GM19043 (cell line): ENCODE data around the gene C19orf18.
"Not testable (repeated sequence)": the region's sequence is repeated elsewhere in the genome, so short reads cannot be mapped to it uniquely, and the experiment has no call there.

ENCODE experiments used
- ATAC-seq: cut with Tn5 transposase; IDR thresholded peaks from one replicate; pipeline ENCODE4 v1.9.1; 2021; ENCODE audit warnings: low read depth; ENCODE audit not compliant: unreplicated experiment

The C19orf18 gene

GRCh38 chr19:57974434-57974833 lies at the start of gene C19orf18:
Gene C19orf18 (minus strand): TSS chr19:57974534. CDS start chr19:57974432, 102 bp downstream.
- ATAC-seq = no peak

- no peak for ATAC-seq
These were observed 47.9 kb upstream of the C19orf18 start for GRCh38 chr19:58022283-58022660.

DNA sequence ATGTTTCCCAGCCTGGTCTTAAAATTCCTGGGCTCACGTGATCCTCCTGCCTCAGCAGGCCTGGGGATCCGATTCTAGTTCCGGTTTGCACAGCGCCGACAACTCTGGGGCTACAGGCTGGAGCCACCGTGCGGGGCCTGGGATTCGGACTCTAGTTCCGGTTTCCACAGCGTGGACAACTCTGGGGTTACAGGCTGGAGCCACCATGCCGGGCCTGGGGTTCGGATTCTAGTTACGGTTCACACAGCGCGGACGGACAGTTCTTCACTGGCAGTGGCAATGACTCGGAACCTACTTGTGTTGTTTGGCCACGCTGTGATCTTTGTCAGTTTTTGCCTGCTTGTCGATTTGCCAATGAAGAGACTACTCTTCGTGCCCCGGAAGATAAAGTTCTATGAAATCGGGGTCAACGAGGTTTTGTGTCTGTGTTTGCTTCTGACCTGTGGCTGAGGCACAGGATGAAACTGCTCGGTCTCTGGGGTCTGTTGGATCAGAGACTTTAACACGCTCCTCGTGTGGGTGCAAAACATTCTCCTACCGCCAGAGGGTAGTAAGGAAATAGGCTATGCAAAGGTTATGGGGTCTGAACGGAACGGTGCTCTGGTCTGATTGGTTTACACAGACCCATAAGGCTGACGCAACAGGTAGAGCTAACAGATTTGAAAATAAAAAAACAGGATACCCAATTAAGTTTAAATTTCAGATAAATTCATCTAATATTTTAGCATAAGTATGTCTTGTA lies 47.4 kb upstream of the C19orf18 start:
- ATAC-seq = no peak

DNA sequence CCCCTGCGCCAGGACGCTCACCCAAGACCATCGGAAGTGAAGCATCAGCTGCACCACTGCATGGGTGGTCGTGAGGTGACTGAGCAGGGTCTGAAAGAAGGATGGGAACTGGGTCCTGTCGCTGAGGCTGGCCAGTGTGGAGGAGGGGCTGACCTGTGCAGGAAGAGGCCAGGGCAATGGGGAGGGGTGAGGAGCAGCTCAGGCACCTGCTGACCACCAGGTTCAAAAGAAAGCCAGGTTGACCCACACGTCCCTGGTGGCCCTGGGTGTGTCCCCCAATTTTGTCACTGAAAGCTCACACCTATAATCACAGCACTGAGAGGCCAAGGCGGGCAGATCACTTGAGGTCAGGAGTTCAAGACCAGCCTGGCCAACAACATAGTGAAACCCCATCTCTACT lies 45.8 kb upstream of the C19orf18 start:
- no peak for ATAC-seq

GRCh38 chr19:58014141-58014540 lies 39.8 kb upstream of the C19orf18 start:
- ATAC-seq = no peak

DNA sequence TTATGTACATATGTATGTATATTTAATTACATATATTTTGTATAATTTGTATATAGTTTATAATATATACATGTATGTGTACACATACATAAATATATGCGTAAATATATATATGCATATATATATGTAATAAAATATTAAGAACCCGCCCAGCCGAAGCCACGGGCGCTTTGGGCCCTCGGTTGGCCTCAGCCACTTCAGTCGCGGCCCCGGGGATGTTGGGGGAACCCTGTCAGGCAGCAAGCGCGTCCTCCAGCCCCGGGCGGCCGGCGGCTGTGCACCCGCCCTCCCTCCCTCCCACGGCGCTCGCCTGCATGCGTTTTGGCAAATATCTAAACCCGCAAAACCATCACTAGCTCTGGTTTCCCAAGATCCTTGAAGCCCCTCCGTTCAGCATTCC lies 36.2 kb upstream of the C19orf18 start:
- no peak for ATAC-seq

GRCh38 chr19:58009666-58010301 lies 35.5 kb upstream of the C19orf18 start:
- ATAC-seq = no peak

DNA sequence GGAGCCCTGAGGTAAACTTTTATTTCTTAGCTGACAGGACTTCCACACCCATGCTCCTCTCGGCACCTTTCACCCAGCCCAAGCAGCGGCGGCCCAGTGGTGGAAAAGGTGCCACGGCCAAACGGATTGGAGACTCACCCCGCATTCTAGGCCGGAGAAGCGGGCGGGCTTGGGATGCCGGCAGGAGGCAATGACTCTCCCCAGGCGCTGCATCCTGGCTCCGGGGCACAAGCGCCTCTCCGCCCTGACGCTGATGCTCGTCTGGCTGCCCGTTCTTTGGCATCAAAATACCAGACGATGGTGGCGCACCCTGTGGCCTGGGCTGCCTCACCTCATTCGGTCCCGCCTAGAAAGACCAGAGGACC lies 34.9 kb upstream of the C19orf18 start:
- ATAC-seq = no peak

DNA sequence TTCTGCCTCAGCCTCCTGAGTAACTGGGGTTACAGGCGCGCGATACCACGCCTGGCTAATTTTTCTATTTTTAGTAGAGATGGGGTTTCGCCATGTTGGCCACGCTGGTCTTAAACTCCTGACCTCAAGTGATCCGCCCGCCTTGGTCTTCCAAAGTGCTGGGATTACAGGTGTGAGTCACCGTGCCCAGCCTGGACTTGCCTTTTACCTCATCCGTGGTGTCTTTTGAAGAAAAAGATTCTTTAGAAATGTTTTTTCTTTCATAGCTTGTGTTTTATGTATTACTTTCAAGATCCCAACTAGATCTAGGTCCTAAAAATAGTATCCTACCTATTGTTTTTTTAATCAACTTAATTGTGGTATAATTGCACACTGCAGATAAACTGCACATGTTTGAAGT lies 34.5 kb upstream of the C19orf18 start:
- ATAC-seq = not testable (repeated sequence)

DNA sequence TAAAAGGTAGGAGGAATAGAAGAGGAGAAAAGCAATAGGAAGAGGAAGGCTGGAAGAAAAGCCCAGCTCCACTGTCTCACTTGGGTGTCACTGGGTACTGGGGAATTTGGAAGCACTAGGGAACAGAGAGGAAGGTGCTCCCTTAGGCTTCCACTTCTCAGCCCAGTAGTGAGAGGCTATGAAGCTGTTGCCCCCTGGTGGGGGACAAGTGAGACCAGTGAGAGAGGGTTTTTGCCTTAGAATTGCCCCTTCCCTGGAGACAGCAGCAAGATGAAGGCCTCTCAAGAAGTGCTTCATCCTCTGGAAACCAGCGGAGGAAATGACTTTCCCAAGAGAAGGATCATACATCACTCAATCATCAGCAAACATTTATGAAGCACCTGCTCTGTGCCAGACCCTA lies 33.0 kb upstream of the C19orf18 start:
- no peak for ATAC-seq

- ATAC-seq = no peak
These were observed 29.0 kb upstream of the C19orf18 start for GRCh38 chr19:58003174-58003828.

DNA sequence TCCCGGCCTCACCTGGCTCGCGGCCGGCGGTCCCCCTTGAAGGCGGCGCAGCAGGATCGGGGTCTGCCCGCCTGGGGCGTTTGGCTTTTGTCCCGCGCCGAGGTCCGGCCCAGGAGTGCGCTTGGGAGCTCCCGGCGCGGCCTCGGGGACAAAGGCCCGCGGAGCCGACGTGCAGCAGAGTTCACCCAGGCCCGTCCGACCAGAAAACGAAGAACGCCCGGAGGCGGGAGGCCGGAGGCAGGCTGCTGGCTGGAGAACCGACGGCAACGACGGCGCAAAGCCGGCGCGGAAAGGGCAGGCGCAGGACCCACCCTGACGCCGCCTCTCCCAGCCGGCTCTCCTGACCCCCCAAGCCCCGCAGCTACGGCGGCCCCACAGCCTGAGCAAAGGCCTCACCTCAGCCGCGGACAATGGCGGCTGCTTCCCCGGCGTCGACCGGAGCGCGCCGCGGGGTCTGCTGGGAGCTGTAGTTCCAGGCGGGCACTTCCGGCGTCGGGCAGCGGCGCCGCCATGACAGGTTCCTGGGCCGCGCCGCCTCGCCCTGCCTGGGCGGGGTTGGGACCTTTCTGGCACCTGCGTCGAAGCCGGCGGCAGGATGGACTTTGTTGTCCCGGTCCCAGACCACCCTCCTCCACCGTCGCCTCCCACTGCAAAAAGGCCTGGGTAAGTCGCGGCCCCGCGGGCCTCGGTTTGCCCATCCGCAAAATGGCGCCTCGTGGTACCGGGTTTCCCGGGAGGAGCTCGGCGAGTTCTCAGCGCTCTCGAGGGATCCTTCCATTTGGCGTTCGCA lies 28.2 kb upstream of the C19orf18 start, which contains the start of gene ZNF606:
Gene ZNF606 (minus strand): TSS at position 437 of the 790 bp plus-strand sequence. CDS start 1,501 bp downstream, outside the sequence.
- ATAC-seq = peak; percentile 93

GRCh38 chr19:58001895-58002369 lies 27.6 kb upstream of the C19orf18 start:
- no peak for ATAC-seq

- ATAC-seq = no peak
These were observed 26.3 kb upstream of the C19orf18 start for GRCh38 chr19:58000677-58001076.

- ATAC-seq = no peak
These were observed 18.5 kb upstream of the C19orf18 start for GRCh38 chr19:57992841-57993240.

DNA sequence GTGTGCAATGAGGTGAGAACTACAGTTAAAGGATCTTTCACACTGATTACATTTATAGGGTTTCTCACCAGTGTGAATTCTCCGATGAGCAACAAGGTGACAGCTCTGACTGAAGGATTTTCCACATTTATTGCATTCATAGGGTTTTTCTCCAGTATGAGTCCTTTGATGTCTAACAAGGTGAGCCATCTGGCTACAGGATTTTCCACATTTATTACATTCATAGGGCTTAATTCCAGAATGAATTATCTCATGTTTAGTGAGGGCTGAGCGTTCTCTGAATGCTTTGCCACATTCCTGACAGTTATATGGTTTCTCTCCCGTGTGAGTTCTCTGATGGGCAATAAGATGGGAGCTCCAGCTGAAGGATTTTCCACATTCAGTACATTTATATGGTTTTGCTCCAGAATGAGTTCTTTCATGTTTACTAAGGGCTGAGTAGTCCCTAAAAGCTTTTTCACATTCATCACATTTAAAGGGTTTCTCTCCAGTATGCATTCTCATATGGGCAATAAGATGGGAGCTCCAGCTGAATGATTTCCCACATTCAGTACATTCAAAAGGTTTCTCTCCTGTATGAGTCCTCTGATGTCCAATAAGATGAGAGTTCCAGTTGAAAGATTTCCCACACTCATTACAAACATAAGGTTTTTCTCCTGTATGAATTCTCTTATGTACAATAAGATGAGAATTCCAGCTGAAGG lies 4.4 kb upstream of the C19orf18 start:
- no peak for ATAC-seq

DNA sequence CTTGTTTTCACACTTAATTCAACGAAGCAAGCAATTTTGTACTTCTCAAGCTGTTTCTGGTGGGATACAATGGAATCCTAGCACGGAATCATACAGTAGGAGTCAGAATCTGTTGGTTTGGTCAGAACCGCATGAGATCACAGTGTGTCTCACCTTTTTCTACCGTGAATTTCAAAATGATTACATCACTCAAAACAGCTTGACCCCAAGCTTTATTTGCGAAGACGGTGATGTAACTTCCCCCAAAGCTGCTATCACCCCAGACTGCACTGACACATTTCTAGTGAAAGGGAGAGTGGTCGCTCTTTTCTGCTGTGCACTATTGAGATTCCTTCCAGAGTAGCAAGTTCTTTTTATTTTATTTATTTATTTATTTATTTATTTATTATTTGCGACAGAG lies 9.6 kb downstream of the C19orf18 start:
- ATAC-seq = no peak

- ATAC-seq = no peak
These were observed 12.5 kb downstream of the C19orf18 start for GRCh38 chr19:57961785-57962184.

DNA sequence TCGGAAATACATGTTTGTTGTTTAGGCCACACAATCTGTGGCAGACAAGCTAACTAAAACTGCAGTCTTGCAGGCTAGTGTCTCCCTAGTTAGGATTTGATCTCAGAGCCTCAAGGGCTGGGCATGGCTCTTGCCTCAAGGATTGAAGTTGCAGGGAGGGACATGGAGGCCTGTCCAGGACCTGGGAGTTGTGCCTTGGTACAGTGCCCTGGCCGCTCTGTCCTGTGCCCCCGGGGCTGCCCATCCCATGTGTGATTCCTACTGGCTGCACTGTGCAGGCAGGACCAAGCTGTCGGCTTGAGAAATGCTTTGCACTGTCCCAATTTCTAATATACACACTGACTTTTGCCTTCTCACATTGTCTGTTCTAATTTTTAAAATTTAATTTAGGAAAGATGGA lies 19.3 kb downstream of the C19orf18 start:
- no peak for ATAC-seq

- ATAC-seq = no peak
These were observed 24.6 kb downstream of the C19orf18 start for GRCh38 chr19:57949702-57950101.
